HepG2 (cell line): ENCODE data around the gene GNB3. TPM values are rescaled to one million over a fixed set of nuclear protein-coding genes. Genes with fewer than 3 reads are reported as not detected.
A peak's percentile ranks its signal among the peaks of the same experiment; 100 is the strongest.

Experiments used
- CHCHD3 ChIP-seq: sonication (generic); formaldehyde crosslinking; IDR thresholded peaks from 2 replicates; pipeline ENCODE4 v1.8.0; 2022; ENCODE audit warnings: mild to moderate bottlenecking, missing genetic modification reagents, moderate library complexity
- CREBL2 ChIP-seq: sonication (generic); formaldehyde crosslinking; IDR thresholded peaks from 2 replicates; pipeline ENCODE4 v1.8.1; 2023; ENCODE audit warnings: missing genetic modification reagents, mild to moderate bottlenecking, borderline replicate concordance
- FOSL2 ChIP-seq: sonication (generic); formaldehyde crosslinking; IDR thresholded peaks from 2 replicates; pipeline ENCODE4 v1.4.0; 2020; ENCODE audit warnings: missing genetic modification reagents
- FOXK2 ChIP-seq: fragments of 450-650 bp; IDR thresholded peaks from 2 replicates; pipeline ENCODE4 v1.6.1; 2016
- KDM2A ChIP-seq: sonication (generic); formaldehyde crosslinking; IDR thresholded peaks from 2 replicates; pipeline ENCODE4 v1.4.0; 2020; ENCODE audit warnings: low read depth, missing genetic modification reagents, borderline replicate concordance
- NCOA1 ChIP-seq: sonication (generic); formaldehyde crosslinking; IDR thresholded peaks from 2 replicates; pipeline ENCODE4 v1.9.0; 2021; ENCODE audit warnings: missing genetic modification reagents
- RARA ChIP-seq: IDR thresholded peaks from 2 replicates; pipeline ENCODE4 v1.6.1; 2016; ENCODE audit warnings: missing genetic modification reagents, missing compliant biosample characterization
- RERE ChIP-seq: IDR thresholded peaks from 2 replicates; pipeline ENCODE4 v1.6.1; 2016; ENCODE audit warnings: low read depth, missing genetic modification reagents, missing compliant biosample characterization
- RXRB ChIP-seq: IDR thresholded peaks from 2 replicates; pipeline ENCODE4 v1.6.1; 2016; ENCODE audit warnings: borderline replicate concordance, missing genetic modification reagents, missing compliant biosample characterization
- U2AF1 ChIP-seq: fragments of 200-400 bp; formaldehyde crosslinking; optimal IDR thresholded peaks from 2 replicates; pipeline ENCODE3; 2017; ENCODE audit warnings: mild to moderate bottlenecking, low read depth, low read length
- ZNF292 ChIP-seq: sonication (generic); formaldehyde crosslinking; IDR thresholded peaks from 2 replicates; pipeline ENCODE4 v1.8.1; 2022; ENCODE audit warnings: mild to moderate bottlenecking, low read depth, missing genetic modification reagents, borderline replicate concordance
- ZNF331 ChIP-seq: sonication (generic); formaldehyde crosslinking; IDR thresholded peaks from 2 replicates; pipeline ENCODE4 v1.4.0; 2020; ENCODE audit warnings: missing genetic modification reagents
- ZNF564 ChIP-seq: sonication (generic); formaldehyde crosslinking; IDR thresholded peaks from 2 replicates; pipeline ENCODE4 v1.8.1; 2023; ENCODE audit warnings: mild to moderate bottlenecking, missing genetic modification reagents
- ZSCAN30 ChIP-seq: sonication (generic); formaldehyde crosslinking; IDR thresholded peaks from 2 replicates; pipeline ENCODE4 v1.5.0; 2020; ENCODE audit warnings: mild to moderate bottlenecking, missing genetic modification reagents
- polyA plus RNA-seq, 8 experiments: library from polyadenylated mRNA; depleted of rRNA in 3 of 8; stranded (reverse) in 7 of 8; unstranded in 1 of 8; fragments of >200 nt; fragmentation: Illumina TruSeq in 4 of 8; extraction: Trizol in 4 of 8; gene quantifications; 2 replicates each; pipeline versions ENCODE4 v1.2.1 to v1.2.3, GENCODE V29; 2011 to 2016; ENCODE audit warnings: low read depth in 4 of 8, missing spikeins in 1 of 8, mixed read lengths in 1 of 8; ENCODE audit not compliant: insufficient read depth in 1 of 8
- total RNA-seq, 5 experiments: library from RNA; depleted of rRNA; stranded (reverse); fragments of >200 nt; fragmentation: Illumina TruSeq; extraction: Trizol; gene quantifications; 2 replicates each; pipeline ENCODE4 v1.2.3, GENCODE V29; 2016; ENCODE audit warnings: low read depth in 1 of 5
- TF ChIP-seq, protein P1 (sequence below): IDR thresholded peaks from 2 replicates; pipeline ENCODE4 v1.6.1; 2018; ENCODE audit warnings: missing genetic modification reagents, mild to moderate bottlenecking, missing compliant biosample characterization
- TF ChIP-seq, protein P2 (sequence below), 2 experiments: sonication (generic) in 1 of 2; formaldehyde crosslinking in 1 of 2; IDR thresholded peaks; 2 replicates each; pipeline versions ENCODE4 v1.4.0 to v1.6.1; 2018 to 2020; ENCODE audit warnings: missing genetic modification reagents in 2 of 2, borderline replicate concordance in 1 of 2, low read depth in 1 of 2, mild to moderate bottlenecking in 1 of 2, missing biosample characterization in 1 of 2
- TF ChIP-seq, protein P3 (sequence below): sonication (generic); formaldehyde crosslinking; IDR thresholded peaks from 2 replicates; pipeline ENCODE4 v1.4.0; 2020; ENCODE audit warnings: missing genetic modification reagents, mild to moderate bottlenecking, borderline replicate concordance

The GNB3 gene
- total and polyA plus RNA-seq, 2 of the 13 experiments (the other 11 are each of a cell fraction or from before 2014, with no cell fraction given), result 1.3 to 3.6 TPM

- 0 out of 2 replicates have a peak, but pooled peaks have one; percentile 35 for TF ChIP-seq RERE (CRISPR knock-in tag)
- TF ChIP-seq NCOA1 (CRISPR knock-in tag), result peak; percentile 63; the same call in 1 of the 2 replicates
- TF ChIP-seq, protein P1, sequence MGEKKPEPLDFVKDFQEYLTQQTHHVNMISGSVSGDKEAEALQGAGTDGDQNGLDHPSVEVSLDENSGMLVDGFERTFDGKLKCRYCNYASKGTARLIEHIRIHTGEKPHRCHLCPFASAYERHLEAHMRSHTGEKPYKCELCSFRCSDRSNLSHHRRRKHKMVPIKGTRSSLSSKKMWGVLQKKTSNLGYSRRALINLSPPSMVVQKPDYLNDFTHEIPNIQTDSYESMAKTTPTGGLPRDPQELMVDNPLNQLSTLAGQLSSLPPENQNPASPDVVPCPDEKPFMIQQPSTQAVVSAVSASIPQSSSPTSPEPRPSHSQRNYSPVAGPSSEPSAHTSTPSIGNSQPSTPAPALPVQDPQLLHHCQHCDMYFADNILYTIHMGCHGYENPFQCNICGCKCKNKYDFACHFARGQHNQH (CRISPR knock-in tag), result peak; percentile 61; the same call in 1 of the 2 replicates
- no peak for TF ChIP-seq RARA (CRISPR knock-in tag)
- no peak for TF ChIP-seq CHCHD3 (CRISPR knock-in tag)
- TF ChIP-seq ZNF331, result peak; percentile 47; the same call in 1 of the 2 replicates
- TF ChIP-seq, protein P2, sequence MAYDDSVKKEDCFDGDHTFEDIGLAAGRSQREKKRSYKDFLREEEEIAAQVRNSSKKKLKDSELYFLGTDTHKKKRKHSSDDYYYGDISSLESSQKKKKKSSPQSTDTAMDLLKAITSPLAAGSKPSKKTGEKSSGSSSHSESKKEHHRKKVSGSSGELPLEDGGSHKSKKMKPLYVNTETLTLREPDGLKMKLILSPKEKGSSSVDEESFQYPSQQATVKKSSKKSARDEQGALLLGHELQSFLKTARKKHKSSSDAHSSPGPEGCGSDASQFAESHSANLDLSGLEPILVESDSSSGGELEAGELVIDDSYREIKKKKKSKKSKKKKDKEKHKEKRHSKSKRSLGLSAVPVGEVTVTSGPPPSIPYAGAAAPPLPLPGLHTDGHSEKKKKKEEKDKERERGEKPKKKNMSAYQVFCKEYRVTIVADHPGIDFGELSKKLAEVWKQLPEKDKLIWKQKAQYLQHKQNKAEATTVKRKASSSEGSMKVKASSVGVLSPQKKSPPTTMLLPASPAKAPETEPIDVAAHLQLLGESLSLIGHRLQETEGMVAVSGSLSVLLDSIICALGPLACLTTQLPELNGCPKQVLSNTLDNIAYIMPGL (CRISPR knock-in tag; IDR thresholded peaks at IDR 0.05; ENCODE audit: borderline replicate concordance in 1 of 2, low read depth in 1 of 2), result 0 out of 4 replicates have a peak, but pooled peaks have one; percentile 6 to 60
- TF ChIP-seq, protein P3, sequence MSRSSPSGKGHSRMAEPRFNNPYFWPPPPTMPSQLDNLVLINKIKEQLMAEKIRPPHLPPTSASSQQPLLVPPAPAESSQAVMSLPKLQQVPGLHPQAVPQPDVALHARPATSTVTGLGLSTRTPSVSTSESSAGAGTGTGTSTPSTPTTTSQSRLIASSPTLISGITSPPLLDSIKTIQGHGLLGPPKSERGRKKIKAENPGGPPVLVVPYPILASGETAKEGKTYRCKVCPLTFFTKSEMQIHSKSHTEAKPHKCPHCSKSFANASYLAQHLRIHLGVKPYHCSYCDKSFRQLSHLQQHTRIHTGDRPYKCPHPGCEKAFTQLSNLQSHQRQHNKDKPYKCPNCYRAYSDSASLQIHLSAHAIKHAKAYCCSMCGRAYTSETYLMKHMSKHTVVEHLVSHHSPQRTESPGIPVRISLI, result no peak
- no peak for TF ChIP-seq FOXK2
- TF ChIP-seq CREBL2 (CRISPR knock-in tag), result no peak
- TF ChIP-seq ZNF292 (CRISPR knock-in tag), result peak; percentile 38; the same call in 1 of the 2 replicates
- TF ChIP-seq KDM2A, result peak; percentile 90
- 0 out of 2 replicates have a peak, but pooled peaks have one; percentile 9 for TF ChIP-seq RXRB (CRISPR knock-in tag)
- no peak for TF ChIP-seq ZNF564 (CRISPR knock-in tag)
- TF ChIP-seq ZSCAN30 (CRISPR knock-in tag), result no peak
- TF ChIP-seq FOSL2 (CRISPR knock-in tag), result peak; percentile 23
- TF ChIP-seq U2AF1, result peak; percentile 56
Observed at GRCh38 chr12:6873094-6874014, 32.6 kb downstream of the GNB3 start, which contains the start of gene SPSB2 (continued).
